AG04449 (cell line): ENCODE measurements around the gene HMG20A.

ENCODE experiments used
- CTCF ChIA-PET: fragments of 350-600 bp; formaldehyde crosslinking; extraction: SDS; loops from one replicate; lab custom pipeline; 2021; ENCODE audit warnings: antibody characterized with exemption; lab: Yijun Ruan, JAX
- POLR2A ChIA-PET: fragments of 400-600, 350-600 bp; formaldehyde crosslinking; extraction: SDS; loops from one replicate; lab custom pipeline; 2020; ENCODE audit warnings: antibody characterized with exemption, inconsistent platforms; lab: Yijun Ruan, JAX
- DNase-seq: peaks from one replicate; pipeline ENCODE4 v3.0.0-alpha.2; 2010; ENCODE audit warnings: low read depth, low spot score
- H3K4me3 ChIP-seq: 2 replicates; pipeline ENCODE4 v1.5.1; 2011; ENCODE audit warnings: low read depth, mild to moderate bottlenecking, control low read depth, low read length
- TF ChIP-seq, protein P1 (sequence below): IDR thresholded peaks from one replicate; pipeline ENCODE4 v1.5.1; 2011; ENCODE audit warnings: mild to moderate bottlenecking, moderate library complexity, low read length, control low read depth, inconsistent platforms; ENCODE audit not compliant: insufficient read depth; ENCODE audit errors: missing control alignments

The HMG20A gene

DNA sequence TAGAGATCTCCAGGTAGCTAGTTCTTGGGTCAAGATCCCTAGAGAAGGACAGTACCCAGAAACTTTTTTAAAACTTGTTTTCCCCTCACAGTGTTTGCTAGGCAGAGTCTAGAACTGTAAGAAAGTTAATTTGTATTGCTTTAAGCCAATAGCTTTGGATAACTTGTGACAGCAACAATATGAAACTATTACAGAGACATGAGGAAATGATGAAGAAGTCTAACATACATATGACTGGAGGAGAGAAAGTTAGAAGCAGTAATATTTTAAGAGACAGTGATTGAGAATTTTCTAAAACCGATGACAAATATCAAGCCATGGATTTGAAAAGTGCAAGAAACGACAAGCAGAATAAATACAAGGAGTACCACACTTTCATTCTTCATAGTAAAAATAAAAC lies 10.0 kb downstream of the HMG20A start:
- no peak for DNase-seq
- H3K4me3 ChIP-seq, result no peak overlapping the region
- ChIA-PET POLR2A (no interaction called here), CTCF (no interaction called here)
- TF ChIP-seq, protein P1, sequence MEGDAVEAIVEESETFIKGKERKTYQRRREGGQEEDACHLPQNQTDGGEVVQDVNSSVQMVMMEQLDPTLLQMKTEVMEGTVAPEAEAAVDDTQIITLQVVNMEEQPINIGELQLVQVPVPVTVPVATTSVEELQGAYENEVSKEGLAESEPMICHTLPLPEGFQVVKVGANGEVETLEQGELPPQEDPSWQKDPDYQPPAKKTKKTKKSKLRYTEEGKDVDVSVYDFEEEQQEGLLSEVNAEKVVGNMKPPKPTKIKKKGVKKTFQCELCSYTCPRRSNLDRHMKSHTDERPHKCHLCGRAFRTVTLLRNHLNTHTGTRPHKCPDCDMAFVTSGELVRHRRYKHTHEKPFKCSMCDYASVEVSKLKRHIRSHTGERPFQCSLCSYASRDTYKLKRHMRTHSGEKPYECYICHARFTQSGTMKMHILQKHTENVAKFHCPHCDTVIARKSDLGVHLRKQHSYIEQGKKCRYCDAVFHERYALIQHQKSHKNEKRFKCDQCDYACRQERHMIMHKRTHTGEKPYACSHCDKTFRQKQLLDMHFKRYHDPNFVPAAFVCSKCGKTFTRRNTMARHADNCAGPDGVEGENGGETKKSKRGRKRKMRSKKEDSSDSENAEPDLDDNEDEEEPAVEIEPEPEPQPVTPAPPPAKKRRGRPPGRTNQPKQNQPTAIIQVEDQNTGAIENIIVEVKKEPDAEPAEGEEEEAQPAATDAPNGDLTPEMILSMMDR, result no peak

DNA sequence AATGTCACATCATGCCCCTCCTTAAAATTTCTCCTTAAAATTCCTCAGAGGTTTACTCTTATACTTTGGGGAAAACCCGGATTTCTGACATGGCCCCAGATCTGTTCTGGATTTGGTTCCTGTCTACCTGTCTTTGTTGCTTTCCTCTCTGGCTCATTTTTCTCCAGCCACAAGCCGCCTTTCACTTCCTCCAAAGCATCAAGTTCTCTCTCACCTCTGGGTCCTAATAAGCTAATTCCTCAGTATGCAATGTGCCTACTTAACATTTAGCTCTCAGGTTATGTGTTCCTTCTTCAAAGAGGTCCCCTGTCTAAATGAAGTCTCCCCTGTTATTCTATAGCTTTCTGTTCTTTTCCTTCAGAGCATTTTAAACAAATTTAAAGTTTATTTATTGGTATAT lies 16.1 kb downstream of the HMG20A start:
- CTCF ChIA-PET, result no interaction called here
- no peak overlapping the region for H3K4me3 ChIP-seq
- DNase-seq, result no peak
- POLR2A ChIA-PET, result no interaction called here
- TF ChIP-seq, protein P1, result no peak

DNA sequence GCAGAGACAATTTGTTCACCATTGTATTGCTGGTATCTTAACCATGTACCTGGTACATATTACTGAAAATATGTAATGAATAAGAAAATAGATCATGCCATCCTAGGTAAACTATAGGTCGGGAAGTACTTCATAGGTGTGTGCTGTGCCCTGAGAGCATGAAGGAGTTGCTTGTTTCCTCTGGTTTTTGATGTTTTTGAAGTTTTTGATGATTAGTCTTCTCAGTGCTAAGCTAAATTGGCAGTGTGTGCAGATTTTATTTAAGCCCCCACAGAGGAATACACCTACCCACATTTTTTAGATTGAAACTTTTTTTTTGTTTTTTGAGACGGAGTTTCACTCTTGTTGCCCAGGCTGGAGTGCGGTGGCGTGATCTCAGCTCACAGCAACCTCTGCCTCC lies 16.6 kb downstream of the HMG20A start:
- CTCF ChIA-PET, result no interaction called here

DNA sequence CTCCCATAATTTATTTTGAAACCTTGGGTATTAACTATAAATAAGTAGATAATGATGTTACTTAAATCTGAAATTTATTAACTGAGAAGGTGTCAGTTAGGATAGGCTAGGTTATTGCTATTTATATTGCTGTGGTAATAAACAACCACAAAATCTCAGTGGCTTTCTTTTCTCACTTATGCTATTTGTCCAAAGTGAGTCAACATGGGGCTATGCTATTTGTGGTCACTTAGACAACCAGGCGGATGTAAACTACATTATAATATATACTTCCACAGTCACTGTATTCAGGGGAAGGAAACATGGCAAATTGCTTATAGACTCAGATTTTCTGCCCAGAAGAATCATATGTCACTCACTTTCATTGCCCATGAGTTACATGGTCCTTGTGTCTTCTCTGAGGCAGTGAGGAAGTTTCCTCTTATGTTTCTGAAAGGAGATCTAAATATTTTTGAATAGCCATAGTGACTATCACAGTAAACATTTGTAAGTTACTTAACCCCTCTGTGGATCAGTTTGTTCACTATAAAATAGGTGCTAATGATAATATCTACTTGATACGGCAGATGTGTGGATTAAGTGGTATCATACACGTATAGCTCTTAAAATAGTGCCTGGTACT lies 19.8 kb downstream of the HMG20A start:
- no peak overlapping the region for H3K4me3 ChIP-seq
- CTCF ChIA-PET, result interaction anchor here (1.0 to 1.5 kb wide), 3 partner anchors 37 to 103 kb away, joined by 3 read pairs; no protein-coding TSS in a partner anchor
- TF ChIP-seq, protein P1, result no peak
- POLR2A ChIA-PET, result no interaction called here
- DNase-seq, result no peak

More for the DNA sequence above, 16.6 kb downstream of the HMG20A start:
- POLR2A ChIA-PET, result no interaction called here
- TF ChIP-seq, protein P1, result no peak
- no peak overlapping the region for H3K4me3 ChIP-seq
- DNase-seq, result no peak

DNA sequence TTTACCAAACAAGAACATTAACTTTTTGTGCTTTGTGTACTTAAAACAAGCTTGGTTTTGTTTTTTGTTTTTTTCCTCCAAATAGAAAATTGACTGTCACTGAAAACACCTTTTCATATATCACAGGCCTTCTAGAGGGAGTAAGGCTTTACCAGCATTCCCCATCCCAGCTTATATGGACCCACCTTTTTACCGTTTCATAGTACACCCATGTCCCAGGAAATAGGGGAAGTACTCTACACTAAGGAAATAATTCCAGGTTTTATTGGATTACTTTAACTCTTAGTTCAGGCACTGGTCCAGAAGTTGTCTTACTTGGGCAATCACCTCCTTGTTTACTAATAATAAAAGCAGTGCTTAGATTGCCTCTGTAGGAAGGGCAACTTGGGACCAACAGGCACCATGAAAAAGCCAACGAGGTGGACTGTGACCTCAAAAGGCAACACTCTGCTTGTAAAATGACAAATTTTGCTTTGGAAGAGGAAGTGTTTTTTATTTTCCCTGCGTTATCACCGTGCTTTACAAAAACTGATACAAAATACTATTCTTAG lies 26.2 kb downstream of the HMG20A start:
- H3K4me3 ChIP-seq, result no peak overlapping the region
- ChIA-PET POLR2A (no interaction called here), CTCF (no interaction called here)
- no peak for DNase-seq
- TF ChIP-seq, protein P1, result no peak

DNA sequence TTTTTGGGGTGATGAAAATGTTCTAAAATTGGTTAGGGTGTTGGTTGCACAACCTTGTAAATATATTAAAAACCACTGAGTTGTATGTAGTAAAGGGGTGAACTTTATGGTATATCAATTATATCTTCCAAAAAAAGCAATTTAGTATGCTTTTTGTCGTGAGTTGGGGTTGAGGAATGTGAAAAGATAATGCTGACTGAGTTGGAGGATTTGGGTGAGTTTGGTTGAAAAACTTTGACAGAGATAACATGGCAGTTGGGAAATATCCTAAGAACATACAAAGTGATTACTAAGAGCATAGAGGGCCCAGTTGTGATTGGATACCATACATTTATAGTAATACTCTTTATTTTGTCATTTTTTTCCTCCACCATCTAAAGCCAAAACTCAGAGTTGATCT lies 33.6 kb downstream of the HMG20A start:
- DNase-seq, result no peak
- H3K4me3 ChIP-seq, result no peak overlapping the region
- ChIA-PET POLR2A (no interaction called here), CTCF (no interaction called here)
- TF ChIP-seq, protein P1, result no peak
